Colonic mucosa (tissue), 4 donors: ENCODE results near the gene SFR1. TPM values are rescaled to one million over a fixed set of nuclear protein-coding genes. Genes with fewer than 3 reads are reported as not detected.

Experiments used
- DNase-seq: peaks from one replicate; pipeline ENCODE4 v3.0.0-alpha.2; 2020
- H3K27ac ChIP-seq: fragments of 200-600 bp; one replicate; pipeline ENCODE4 v1.8.0; 2021
- H3K27me3 ChIP-seq: fragments of 200-600 bp; one replicate; pipeline ENCODE4 v1.8.0; 2021
- H3K36me3 ChIP-seq: fragments of 200-600 bp; one replicate; pipeline ENCODE4 v1.8.0; 2021
- H3K4me1 ChIP-seq: fragments of 200-600 bp; one replicate; pipeline ENCODE4 v1.8.0; 2021; ENCODE audit warnings: mild to moderate bottlenecking
- H3K4me3 ChIP-seq: fragments of 200-600 bp; one replicate; pipeline ENCODE4 v1.8.0; 2021
- H3K9ac ChIP-seq, 2 donors: one replicate each; pipeline ENCODE4 v1.7.0; 2013; ENCODE audit warnings: control low read depth in 2 of 2, low read depth in 2 of 2, low read length in 2 of 2
- H3K9me3 ChIP-seq: fragments of 200-600 bp; one replicate; pipeline ENCODE4 v1.8.0; 2021
- intact Hi-C: fragments of 100-400 bp; cut with DNase I; formaldehyde crosslinking; loops from one replicate; pipeline ENCODE4 v1.14.1; 2022
- total RNA-seq, 2 donors: library from RNA; stranded (reverse); fragmentation: NEBNext Ultra II Directional in 1 of 2; extraction: Animal tissue kit (Norgen Biotek cat#: 25700) in 1 of 2; gene quantifications; one replicate each; pipeline ENCODE4 v1.2.1, GENCODE V29; 2021
- TF ChIP-seq, protein P1 (sequence below): fragments of 200-600 bp; IDR thresholded peaks from one replicate; pipeline ENCODE4 v1.8.0; 2022; ENCODE audit warnings: antibody characterized with exemption, mild to moderate bottlenecking
- donor health status: healthy.
- donor health status: DM: no; HTN: no; CAD: no.
- donor health status: DM: no; HTN: no; CAD: no.

Gene SFR1
- total RNA-seq, 2 donors from 2014 or later: 6.8 to 8.0 TPM

GRCh38 chr10:104103956-104104355, 18.0 kb upstream of the SFR1 start:
- no peak overlapping the region for H3K9ac ChIP-seq
- no peak overlapping the region for H3K4me3 ChIP-seq
- no peaks in the 10 kb centered on the region for H3K4me1 ChIP-seq
- H3K27ac ChIP-seq: no peak overlapping the region
- H3K9me3 ChIP-seq: no peaks in the 10 kb centered on the region
- TF ChIP-seq, protein P1, sequence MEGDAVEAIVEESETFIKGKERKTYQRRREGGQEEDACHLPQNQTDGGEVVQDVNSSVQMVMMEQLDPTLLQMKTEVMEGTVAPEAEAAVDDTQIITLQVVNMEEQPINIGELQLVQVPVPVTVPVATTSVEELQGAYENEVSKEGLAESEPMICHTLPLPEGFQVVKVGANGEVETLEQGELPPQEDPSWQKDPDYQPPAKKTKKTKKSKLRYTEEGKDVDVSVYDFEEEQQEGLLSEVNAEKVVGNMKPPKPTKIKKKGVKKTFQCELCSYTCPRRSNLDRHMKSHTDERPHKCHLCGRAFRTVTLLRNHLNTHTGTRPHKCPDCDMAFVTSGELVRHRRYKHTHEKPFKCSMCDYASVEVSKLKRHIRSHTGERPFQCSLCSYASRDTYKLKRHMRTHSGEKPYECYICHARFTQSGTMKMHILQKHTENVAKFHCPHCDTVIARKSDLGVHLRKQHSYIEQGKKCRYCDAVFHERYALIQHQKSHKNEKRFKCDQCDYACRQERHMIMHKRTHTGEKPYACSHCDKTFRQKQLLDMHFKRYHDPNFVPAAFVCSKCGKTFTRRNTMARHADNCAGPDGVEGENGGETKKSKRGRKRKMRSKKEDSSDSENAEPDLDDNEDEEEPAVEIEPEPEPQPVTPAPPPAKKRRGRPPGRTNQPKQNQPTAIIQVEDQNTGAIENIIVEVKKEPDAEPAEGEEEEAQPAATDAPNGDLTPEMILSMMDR: no peak
- intact Hi-C loops: no loop called here
- H3K27me3 ChIP-seq: no peaks in the 10 kb centered on the region
- no peaks in the 10 kb centered on the region for H3K36me3 ChIP-seq
- no peak for DNase-seq

DNA sequence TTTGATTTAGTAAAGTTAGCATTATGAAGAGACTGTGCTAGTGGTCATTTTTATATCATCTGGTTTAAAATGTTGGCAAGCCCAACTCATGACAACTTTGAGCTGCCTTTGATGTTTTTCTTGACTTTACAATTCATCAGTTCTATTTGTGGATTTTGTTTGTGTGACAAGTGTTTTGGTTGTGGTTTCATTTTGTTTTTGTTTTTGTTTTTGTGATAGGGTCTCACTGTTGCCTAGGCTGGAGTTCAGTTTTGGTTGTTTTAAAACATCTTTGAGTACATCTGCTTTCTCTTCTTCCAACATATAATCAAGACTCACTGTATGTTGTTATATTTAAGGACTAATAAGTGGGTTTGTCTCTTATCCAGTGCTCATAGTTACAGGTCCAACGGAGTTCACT, 17.6 kb upstream of the SFR1 start:
- Histone ChIP-seq H3K4me3 (no peak overlapping the region), H3K4me1 (no peaks in the 10 kb centered on the region), H3K36me3 (no peaks in the 10 kb centered on the region), H3K27me3 (no peaks in the 10 kb centered on the region), H3K9ac (no peak overlapping the region), H3K9me3 (no peaks in the 10 kb centered on the region), H3K27ac (no peak overlapping the region)
- TF ChIP-seq, protein P1: no peak
- intact Hi-C loops: no loop called here
- DNase-seq: no peak

DNA sequence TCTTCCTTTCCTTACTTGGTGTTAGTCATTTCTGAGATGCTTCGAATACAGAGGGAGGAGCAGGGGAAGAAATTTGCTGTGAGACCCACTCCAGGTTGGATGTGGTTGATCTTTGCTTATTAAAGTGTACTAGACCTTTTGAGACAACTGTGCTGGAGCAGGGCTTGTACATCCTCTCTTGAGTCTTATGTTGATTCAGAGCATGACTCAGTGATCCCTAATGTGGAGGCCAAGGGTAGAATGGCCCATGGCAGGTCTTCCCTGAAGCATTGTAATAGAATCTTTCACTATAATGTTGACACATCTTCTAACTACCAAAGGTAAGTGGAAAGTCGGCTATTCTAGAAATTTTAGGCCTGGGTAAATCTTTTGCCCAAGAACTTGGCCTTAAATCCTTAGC, 17.0 kb upstream of the SFR1 start:
- Histone ChIP-seq H3K27ac (no peak overlapping the region), H3K27me3 (no peaks in the 10 kb centered on the region), H3K4me3 (no peak overlapping the region), H3K9me3 (no peaks in the 10 kb centered on the region), H3K9ac (no peak overlapping the region), H3K36me3 (no peaks in the 10 kb centered on the region), H3K4me1 (no peaks in the 10 kb centered on the region)
- intact Hi-C loops: no loop called here
- TF ChIP-seq, protein P1: no peak
- no peak for DNase-seq

DNA sequence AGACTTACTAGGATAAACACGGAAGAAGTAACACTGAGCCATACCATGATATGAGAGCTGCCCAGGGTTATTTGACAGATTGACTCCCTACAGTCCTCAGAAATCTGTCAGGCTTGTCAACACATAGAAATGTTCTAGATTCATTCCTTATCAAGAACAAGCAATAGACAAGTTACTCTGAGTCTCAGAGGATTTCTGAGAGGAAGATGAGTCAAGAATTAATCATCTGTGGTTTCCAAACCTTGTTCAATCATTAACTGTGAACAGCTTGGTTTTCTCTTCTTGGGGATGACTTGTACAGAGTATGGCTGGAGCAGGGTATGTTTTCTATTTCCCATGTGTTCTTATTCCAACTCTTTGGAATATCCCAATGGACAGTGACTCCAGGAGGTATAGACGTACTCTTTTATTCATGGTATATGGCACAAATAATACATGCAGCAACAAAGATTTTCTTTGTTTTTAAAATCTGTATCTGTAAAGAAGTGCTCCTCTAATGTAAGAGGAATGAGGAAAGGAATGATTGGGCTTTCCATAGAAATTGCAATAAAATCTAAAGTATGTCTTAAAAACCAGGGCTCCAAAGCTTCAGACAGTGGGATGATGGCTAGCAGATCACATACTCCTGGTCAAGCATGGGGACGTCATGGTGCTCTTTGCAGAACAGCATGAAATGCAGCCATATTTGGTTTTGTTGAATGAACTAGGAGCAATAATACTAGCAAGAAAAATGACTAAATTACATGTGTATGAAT, 11.9 kb upstream of the SFR1 start:
- DNase-seq: no peak

DNA sequence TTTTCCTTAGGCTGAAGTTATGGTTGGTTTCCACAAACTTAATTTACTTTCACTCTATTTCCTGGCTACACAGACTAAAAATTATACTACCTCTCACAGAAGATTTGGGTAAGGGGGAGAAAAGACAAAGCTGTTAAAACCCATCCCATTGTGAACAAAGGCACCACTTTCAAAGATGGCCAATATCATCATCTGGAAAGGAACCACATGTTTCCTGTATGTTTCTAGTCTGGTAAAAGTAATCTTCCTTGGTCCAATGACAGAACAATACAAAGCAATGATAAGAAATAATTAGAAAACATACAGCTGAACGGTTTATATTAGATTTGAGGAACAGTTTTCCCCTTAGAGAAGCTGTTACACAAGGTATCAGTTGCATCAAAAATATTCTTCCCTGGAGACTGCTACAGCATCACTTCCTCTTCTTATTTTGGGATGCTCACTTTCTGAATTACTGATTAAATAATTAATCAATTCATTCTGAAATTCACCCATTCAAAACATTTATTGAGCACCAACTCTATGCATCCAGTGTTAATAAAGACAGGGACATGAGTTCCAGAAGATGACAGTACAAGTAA, 8.5 kb upstream of the SFR1 start:
- no peaks in the 10 kb centered on the region for H3K4me1 ChIP-seq
- DNase-seq: no peak
- intact Hi-C loops: no loop called here
- H3K27me3 ChIP-seq: no peaks in the 10 kb centered on the region
- TF ChIP-seq, protein P1: no peak
- no peak overlapping the region for H3K9ac ChIP-seq
- no peaks in the 10 kb centered on the region for H3K36me3 ChIP-seq
- H3K27ac ChIP-seq: no peak overlapping the region
- H3K9me3 ChIP-seq: no peaks in the 10 kb centered on the region
- no peak overlapping the region for H3K4me3 ChIP-seq

More for the DNA sequence above, 11.9 kb upstream of the SFR1 start:
- H3K36me3 ChIP-seq: no peaks in the 10 kb centered on the region
- no peaks in the 10 kb centered on the region for H3K27me3 ChIP-seq
- H3K9ac ChIP-seq: no peak overlapping the region
- no peaks in the 10 kb centered on the region for H3K9me3 ChIP-seq
- TF ChIP-seq, protein P1: no peak
- no peaks in the 10 kb centered on the region for H3K4me1 ChIP-seq
- H3K27ac ChIP-seq: no peak overlapping the region
- intact Hi-C loops: no loop called here
- H3K4me3 ChIP-seq: no peak overlapping the region
